Measurements from ENCODE around the gene CENPX. TPM values are rescaled to one million over a fixed set of nuclear protein-coding genes. Genes with fewer than 3 reads are reported as not detected.
"Not testable (repeated sequence)": the region's sequence is repeated elsewhere in the genome, so short reads cannot be mapped to it uniquely, and the experiment has no call there.

CENPX gene
- polyA plus RNA-seq, 3 donors, result 28.8 to 47.2 (median 40.8) TPM

DNA sequence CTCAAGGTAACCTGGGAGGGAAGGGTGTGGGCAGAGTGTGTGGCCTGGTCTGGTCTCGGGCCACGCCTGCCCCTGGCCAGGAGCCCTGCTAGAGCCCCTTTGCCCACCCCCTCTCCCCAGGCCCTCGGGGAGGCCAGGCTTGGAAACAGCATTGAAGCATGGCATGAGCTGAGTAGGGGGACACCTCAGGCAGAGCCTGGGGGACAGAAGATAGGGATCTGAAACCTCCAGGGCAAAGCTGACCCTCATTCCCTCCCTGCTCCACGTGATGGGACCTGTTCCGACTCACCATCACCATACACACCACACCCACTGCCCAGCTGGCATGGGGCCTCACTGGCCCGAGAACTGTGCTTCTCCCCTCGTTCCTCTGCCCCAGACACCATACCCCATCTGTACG, 26.4 kb upstream of the CENPX start:
- no peak for DNase-seq (ENCODE audit: extremely low read depth in 1 of 11, low read depth in 9 of 11, low spot score in 4 of 11)

DNA sequence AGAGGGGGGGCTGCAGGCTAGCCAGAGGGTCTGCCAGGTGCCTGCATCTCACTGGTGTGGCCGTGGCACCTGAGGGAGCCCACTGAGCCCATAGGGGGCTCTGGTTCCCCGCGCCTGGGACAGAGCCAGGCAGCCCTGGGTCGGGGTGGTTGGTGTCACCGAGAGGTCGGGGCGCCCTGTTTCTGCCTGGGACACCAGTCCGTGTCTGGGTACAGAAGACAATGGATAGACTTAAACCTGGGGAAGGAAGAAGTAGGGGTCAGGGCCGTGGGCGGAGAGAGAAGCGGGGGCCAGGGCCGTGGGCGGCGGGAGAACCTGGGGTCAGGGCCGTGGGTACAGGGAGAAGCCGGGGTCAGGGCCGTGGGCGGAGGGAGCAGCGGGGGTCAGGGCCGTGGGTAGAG, 25.9 kb upstream of the CENPX start:
- no peak for DNase-seq (ENCODE audit: extremely low read depth in 1 of 11, low read depth in 9 of 11, low spot score in 4 of 11)

DNA sequence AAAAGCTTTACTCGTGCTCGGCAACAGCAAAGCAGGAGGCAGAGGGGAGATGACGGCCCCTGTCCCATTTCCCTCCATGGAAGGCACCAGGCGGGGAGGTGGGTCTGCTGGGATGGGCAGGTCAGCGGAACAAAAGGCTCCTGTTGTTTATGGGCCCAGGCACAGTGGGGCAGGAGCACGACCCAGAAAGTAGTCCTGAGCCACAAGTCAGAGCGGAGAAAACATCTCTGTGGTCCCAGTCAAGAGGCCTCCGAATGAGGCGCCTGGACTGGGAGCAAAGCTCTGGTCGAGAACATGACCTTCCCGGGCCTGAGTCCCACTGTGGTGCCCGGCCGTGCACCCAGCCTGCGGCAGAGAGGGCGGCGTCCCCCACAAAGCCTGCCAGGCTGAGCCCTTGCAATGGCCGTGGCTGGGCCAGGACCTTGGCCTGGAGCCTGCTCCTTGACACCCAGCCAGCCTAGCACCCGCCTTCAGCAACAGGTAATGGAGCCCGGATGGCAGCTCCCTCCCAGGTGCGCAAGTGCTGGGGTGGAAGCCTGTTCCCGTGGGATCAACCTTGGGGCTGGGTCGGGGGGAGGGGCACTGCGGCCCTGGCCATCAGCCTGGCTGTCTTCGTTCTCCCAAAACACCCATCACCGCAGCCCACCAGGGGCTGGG, 25.4 kb upstream of the CENPX start:
- no peak for DNase-seq (ENCODE audit: extremely low read depth in 1 of 11, low read depth in 9 of 11, low spot score in 4 of 11)

DNA sequence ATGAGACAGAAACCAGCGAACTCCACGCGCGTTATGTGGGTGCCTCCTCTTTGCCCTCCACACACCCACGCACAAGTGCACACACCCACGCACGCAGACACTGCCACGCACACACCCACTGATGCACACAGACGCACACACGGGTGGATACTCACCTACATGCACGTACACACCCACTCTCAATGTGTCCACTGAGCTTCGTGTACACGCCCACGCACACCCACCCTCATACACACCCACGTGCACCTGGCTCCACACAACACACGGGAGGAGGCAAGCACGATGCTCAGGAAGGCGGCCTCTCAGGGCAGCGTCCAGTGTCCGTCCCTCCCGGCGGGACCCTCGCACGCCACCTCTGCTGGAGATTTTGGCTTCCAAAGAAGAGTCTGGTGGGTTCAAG, 24.7 kb upstream of the CENPX start:
- no peak for DNase-seq (ENCODE audit: extremely low read depth in 1 of 11, low read depth in 9 of 11, low spot score in 4 of 11)

DNA sequence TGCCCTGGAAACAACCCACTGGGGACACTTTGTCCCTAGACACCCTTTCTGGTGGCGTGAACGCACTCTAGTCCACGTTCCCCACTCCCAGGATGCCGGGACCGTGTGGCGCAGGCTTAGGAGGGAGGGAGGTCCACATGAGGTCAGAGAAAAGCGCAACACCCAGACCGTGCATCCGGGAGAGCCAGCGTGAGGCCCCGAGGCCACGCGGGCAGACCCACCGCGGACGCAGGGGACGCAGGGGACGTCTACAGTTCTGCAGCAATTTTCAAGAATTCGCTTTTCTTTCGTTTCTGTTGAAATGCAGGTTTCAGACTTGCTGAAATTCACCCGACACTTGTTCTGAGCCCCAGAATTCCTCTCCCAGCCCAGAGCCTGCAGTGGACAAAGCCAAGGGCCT, 24.2 kb upstream of the CENPX start:
- no peak for DNase-seq (ENCODE audit: extremely low read depth in 1 of 11, low read depth in 9 of 11, low spot score in 4 of 11)

DNA sequence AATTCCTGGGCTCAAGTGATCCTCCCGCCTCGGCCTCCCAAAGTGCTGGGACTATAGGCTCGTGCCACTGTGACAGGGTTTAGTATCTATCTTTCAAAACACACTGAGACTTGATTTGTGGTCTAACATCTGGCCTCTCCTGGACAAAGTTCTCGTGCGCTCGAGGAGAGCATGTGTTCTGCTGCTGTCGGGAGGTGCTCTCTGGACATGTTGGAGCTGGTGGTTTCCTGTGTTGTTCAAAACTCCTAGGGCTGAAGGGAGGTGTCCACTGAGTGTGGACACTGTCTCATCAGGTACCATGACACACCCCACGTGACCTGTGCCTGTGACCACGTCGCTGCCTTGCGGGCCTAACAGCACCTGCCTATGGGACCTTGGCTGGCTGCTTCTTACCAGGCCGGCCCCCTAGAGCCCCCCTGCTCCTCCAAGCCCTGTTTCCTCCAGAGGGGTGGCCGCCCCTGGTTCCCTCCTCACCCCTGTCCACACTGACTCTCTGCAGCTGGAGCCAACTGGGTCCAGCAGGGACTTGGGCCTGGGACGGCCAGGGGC, 23.3 kb upstream of the CENPX start:
- no peak for DNase-seq (ENCODE audit: extremely low read depth in 1 of 11, low read depth in 9 of 11, low spot score in 4 of 11)

DNA sequence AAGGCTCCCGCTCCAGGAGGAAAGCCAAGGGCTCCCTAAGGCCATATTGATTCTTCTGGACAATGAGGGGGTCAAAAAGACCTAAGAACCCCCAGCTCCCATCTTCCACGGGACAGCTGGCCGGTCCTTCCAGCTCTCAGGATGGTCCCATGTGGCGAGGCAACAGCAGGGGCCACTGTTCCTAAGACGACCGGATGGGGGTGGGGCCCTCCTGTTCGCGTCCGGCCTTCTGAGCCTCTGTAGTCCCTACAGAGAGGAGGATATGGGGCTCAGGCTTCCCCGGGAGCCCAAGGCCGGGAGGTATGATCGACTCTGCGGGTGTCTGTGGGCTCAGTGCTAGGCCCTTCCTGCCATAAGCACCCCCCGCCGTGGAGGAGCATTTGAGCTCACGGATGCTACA, 20.8 kb upstream of the CENPX start:
- DNase-seq (ENCODE audit: extremely low read depth in 1 of 11, low read depth in 9 of 11, low spot score in 4 of 11), result no peak

DNA sequence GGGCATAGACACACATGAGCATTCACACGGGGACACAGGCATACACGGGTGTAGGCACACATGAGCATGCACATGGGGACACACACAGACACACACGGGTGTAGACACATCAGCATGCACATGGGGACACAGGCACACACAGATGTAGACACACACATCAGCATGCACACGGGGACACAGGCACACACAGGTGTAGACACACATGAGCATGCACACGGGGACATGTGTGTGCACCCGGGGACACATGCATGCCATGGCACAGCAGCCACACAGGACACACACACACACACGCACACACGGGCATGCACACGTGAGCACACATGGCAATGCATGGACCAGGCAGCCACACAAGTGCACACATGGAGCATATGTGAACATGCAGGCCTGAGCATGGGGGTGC, 20.0 kb upstream of the CENPX start:
- no peak for DNase-seq (ENCODE audit: extremely low read depth in 1 of 11, low read depth in 9 of 11, low spot score in 4 of 11)

DNA sequence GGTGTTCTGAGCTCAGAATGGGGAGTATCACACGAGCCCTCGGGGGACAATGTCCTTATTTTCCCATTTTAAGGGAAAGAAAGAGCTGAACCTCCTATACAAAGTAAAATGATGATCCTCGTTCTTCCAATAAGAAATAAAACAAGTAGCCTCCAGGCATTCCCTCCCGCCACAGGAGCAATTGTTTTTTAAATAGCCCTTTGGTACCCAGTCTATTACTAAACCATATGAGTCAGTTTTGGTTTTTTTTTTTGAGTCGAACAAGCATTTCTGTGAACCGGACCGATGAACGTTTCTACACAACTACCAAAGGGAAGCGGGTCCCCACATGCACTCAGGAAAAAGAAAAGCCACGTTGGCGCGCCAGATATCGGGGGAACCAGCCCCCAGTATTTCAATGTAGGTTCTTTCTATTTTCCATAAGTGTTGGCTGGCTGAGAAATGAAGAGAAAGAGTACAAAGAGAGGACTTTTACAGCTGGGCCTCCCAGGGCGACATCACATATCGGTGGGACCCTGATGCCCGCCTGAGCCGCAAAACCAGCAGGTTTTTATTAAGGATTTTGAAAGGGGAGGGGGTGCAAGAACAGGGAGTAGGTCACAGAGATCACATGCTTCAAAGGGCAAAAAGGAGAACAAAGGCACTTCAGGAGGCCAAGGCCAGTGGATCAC, 18.6 kb upstream of the CENPX start:
- DNase-seq (ENCODE audit: extremely low read depth in 1 of 11, low read depth in 9 of 11, low spot score in 4 of 11), result no peak

DNA sequence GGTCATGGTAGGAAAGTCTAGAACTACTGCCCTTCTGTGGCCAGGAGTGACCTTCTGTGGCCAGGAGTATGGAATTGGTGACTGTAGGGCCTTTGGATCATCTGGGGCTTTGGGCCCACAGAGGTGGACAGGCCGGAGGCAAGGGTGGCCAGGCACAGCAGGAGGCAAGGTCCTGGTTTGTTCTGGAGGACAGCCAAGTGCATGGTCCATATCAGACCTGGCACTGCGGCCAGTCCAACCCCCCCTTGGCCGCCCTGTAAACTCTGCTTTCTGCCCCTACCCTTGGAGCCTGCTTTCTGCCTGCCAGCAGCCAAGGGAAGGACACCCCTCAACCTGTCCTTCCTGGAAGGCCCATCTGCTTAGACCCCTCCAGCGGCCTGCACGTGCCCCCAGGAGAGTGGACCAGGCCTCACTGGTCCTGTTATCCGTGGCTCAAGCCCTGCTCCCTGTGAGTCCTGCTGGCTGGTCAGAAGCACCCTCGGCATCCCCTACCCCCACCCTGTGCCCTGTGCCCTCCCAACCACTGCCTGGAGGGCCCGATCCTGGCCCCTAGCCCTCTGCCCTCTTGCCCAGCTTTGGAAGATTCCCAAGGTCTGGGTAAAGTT, 17.1 kb upstream of the CENPX start:
- no peak for DNase-seq (ENCODE audit: extremely low read depth in 1 of 11, low read depth in 9 of 11, low spot score in 4 of 11)

DNA sequence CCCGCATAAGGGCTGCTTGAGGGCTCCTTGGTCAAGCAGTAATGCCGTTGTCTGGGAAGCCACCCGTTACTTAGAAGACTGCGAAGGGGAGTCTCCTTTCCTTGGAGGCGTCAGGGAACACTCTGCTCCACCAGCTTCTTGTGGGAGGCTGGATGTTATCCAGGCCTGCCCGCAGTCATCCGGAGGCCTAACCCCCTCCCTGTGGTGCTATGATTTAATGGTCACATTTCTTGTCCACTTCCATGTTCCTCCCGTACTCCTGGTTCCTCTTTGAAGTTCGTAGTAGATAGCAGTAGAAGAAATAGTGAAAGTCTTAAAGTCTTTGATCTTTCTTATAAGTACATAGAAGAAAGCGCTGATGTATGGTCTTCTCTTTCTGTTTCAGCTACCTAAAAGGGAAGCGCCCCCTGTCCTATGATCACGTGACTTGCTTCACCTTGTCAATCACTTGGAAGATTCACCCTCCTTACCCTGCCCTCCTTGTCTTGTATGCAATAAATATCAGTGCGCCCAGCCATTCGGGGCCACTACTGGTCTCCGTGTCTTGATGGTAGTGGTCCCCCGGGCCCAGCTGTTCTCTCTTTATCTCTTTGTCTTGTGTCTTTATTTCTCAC, 16.2 kb upstream of the CENPX start:
- not testable (repeated sequence) for DNase-seq (ENCODE audit: extremely low read depth in 1 of 11, low read depth in 9 of 11, low spot score in 4 of 11)

DNA sequence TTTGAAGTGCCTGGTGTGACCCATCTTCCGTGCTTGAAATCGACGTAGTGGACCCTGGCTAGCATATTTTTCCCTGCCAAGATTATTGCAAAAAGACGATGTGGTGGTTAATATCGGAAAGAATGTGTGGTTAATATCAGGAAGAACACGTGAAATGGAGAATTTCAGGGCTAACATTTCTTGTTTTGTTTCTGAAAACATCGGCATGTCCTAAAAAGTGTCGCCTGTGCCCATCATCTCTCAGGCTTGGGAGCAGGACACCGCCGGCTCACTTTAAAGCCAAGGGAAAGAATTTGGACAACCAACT, 15.2 kb upstream of the CENPX start:
- DNase-seq (ENCODE audit: extremely low read depth in 1 of 11, low read depth in 9 of 11, low spot score in 4 of 11), result no peak

DNA sequence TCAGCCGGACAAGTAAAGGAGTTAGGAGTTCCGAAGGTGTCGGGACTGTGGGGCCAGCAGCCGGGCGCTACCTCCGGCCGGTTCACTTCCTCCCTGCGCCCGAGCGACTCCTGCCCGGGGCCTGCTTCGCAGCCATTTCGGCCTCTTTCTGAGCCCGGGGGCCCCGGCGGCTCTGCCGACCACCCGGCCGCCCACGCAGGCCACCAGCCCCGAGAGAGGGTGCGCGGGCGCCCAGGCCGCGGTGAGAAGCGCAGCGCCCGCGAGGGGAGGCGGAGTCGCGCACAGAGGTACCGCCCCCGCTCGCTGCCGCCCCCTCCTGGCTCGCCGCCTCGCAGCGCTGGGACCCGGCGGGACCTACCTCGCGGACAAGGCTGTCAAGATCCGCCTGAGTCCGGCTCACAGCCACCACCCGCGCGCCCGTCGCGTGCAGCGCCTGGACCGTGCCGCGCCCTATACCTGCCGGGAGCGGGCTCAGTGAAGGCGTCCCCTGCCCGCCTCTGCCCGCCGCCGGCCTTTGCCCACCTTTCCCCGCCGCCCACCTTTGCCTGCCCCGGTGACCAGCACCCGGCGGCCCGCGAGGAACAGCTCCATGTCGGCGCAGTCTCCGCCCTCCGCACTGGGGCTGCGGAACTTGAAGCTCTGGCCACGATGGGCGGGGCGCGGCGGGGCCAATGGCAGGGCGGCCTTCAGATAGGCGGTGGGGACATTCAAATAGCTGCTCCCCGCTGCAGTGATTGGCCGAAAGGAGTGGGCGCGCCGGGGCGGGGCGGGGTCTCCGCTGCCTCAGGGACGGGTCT, 14.6 kb upstream of the CENPX start, which contains the start of gene DCXR:
Gene DCXR (minus strand): TSS at position 606 of the 797 bp plus-strand sequence. CDS start 15 bp downstream, at position 591.
- peak; percentile 80 to 96 (median 91) for DNase-seq (ENCODE audit: extremely low read depth in 1 of 11, low read depth in 9 of 11, low spot score in 4 of 11)

DNA sequence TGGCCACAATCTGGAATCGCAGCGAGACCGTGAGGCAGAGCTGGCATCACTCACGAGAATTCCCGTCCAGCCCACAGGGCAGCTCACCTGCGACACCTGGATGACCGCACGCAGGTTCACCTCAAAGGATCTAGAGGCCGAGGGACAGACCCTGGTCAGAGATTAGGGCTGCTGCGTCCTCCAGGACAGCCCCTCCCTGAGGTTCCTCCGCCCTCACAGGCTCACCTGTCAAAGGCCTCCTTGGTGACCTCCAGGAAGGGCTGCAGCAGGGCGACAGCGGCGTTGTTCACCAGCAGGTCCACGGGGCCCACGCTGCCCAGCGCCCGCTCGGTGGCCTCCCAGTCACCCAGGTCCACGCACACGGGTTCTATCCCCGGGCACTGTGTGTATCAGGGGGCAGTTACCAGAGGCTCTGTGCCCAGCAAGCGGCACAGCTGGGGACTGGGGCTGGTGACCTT, 14.0 kb upstream of the CENPX start:
- DNase-seq (ENCODE audit: extremely low read depth in 1 of 11, low read depth in 9 of 11, low spot score in 4 of 11), result no peak

DNA sequence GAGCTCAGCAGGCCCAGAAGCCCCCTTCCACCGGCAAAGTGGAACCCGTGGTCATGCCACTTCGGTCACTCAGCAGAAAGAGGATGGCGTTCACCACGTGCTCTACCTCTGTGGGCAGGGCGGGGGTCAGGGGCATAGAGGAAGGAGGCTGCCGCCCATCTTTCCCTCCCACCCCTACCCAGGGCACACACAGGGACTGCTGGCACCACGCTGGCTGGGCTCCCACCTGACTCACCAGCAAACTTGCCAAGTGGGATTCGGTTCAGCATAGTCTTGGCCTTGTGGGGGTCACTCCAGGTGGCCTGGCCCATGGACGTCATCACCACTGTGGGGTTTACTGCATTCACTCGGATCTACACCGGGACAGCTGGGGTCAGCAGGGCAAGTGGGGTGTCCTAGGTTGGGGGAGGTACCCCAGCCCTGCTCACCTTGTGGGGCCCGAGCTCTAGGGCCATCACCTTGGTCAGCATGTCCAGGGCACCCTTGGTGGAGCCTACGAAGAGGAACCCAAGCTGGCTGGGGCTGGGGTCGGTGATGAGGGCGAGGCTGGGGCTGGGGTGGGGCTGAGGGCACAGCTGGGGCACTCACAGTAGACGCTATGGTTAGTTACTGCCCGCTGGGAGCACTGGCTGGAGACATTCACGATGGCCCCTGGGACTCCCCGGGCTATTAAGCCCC, 13.4 kb upstream of the CENPX start:
- no peak for DNase-seq (ENCODE audit: extremely low read depth in 1 of 11, low read depth in 9 of 11, low spot score in 4 of 11)

DNA sequence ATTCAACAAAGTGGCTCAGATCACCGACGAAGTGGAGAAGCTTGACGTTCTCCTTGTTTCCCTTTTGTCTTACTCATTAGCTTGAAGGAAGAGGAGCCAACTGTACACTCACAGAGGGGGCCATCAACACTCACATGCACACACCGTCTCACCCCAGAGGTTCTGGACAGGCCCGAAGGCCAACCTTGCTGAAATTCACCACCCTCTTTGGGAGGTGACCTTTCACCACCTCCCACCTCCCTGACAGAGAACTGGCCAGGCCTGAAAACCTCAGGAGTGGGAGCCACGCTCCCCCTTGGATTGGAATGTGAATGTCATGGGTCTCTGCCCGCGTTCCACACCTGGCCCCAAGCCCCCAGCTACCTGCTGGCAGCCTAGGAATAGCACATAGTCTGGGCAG, 12.8 kb upstream of the CENPX start:
- no peak for DNase-seq (ENCODE audit: extremely low read depth in 1 of 11, low read depth in 9 of 11, low spot score in 4 of 11)

DNA sequence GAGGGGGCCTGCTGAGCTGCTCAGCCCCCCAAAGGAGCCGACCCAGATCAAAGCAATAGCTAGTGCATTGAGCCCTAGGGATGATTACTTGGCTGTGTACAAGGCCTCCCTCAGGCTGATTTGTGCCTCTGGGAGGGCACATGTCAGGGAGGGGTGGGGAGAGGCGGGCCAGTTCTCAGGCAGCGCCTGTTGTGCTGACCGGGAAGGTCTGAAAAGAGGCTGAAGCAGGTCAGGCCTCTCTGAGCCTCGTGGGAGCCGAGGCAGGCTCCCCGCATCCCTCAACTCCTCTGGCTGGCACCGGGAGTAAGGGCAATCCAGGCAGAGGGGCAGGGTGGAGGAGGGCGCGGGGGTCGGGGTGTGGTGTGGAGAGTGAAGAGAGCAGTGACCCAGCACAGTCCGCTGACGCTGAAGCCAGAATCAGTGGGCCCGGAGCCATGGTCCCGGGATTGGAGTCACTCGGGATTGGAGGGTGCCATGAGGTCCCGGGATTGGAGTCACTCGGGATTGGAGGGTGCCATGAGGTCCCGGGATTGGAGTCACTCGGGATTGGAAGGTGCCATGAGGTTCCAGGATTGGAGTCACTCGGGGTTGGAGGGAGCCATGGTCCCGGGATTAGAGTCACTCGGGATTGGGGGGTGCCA, 11.8 kb upstream of the CENPX start:
- DNase-seq (ENCODE audit: extremely low read depth in 1 of 11, low read depth in 9 of 11, low spot score in 4 of 11), result no peak

Data from renal cortex interstitium (tissue), 11 donors.